Measurements from ENCODE around the gene LRRC8A. TPM values are rescaled to one million over a fixed set of nuclear protein-coding genes. Genes with fewer than 3 reads are reported as not detected.

The LRRC8A gene
- total and polyA plus RNA-seq, 2 of the 8 experiments (the other 6 are each of a cell fraction or from before 2014, with no cell fraction given): 103 to 111 TPM

DNA sequence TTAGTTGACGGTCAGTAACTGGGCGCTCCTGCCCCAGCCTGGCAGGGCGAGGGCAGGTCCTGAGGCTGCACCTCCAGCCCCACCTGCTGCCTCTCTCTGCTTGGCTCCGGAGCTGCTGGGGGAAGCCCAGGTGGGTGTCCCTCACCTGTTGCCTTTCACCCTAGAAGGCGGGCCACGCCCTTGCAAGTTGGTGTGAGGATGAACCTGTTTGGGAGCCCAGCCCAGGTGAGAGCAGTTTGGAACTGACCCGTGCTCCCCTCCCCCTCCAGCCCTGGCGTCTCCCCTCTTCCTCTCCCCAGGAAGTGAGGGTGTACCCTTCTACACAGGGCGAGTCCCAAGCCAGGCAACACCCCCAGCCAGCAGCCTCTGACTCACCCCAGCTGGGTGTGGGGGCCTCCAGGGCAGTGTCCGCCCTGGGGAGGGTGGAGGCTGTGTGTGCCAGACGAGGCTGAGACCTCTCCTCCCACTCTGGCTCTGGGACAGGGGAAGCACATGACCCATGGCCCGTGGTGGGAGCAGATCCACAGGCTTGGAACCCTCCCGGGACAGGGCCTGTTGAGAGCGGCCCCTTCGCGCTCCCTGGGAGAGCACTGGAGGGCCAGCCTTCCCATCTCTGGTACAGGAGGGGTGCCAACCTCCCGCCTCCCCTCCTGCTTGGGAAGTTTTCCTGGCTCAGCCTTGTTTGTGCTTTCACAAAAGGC lies 10.4 kb downstream of the LRRC8A start:
- Histone ChIP-seq H3K9ac (replicated peaks in 1 of 4; ENCODE audit: extremely low read depth in 1 of 4, low read depth in 3 of 4, low read length in 3 of 4) (no peak overlapping the region), H2BK15ac (ENCODE audit: low read length) (no peak overlapping the region), H3K56ac (replicated peaks; ENCODE audit: insufficient read length, low read depth, low read length) (no peak overlapping the region), H2BK12ac (ENCODE audit: low read depth, low read length) (no peak overlapping the region), H2BK5ac (ENCODE audit: low read depth, low read length) (peak overlapping the region; percentile 60; the same call in 1 of the 2 replicates), H2BK20ac (ENCODE audit: low read length) (no peak overlapping the region), H3K27ac (ENCODE audit: low read depth, low read length) (peak overlapping the region; percentile 40; the same call in 1 of the 2 replicates), H2BK120ac (replicated peaks; ENCODE audit: low read depth, low read length) (no peak overlapping the region), H3K79me1 (ENCODE audit: low read depth, low read length) (peaks cover 7% of the 10 kb centered on the region), H3K4me3 (ENCODE audit: extremely low read depth in 1 of 4, insufficient read depth in 2 of 4, low read depth in 3 of 4, low read length in 4 of 4) (no peak overlapping the region), H4K5ac (ENCODE audit: insufficient read length, low read depth, low read length) (peak overlapping the region; percentile 4), H3K4ac (replicated peaks; ENCODE audit: insufficient read length, low read depth, low read length) (no peak overlapping the region), H2AK5ac (ENCODE audit: low read depth, low read length) (no peak overlapping the region), H3K14ac (ENCODE audit: insufficient read length) (no peak overlapping the region), H4K20me1 (replicated peaks in 1 of 2; ENCODE audit: control insufficient read depth in 1 of 2, insufficient read depth in 2 of 2, low read length in 2 of 2) (peaks cover 0 to 15% of the 10 kb centered on the region in 2 experiments), H3K9me3 (ENCODE audit: insufficient read depth in 2 of 2, low read depth in 1 of 2, low read length in 1 of 2) (no peaks in the 10 kb centered on the region), H3K79me2 (ENCODE audit: control insufficient read depth in 1 of 2, insufficient read depth in 2 of 2, low read length in 2 of 2) (peaks cover 0 to 82% of the 10 kb centered on the region in 2 experiments; a peak in 3 of 4 replicates), H3K23me2 (ENCODE audit: low read depth, low read length) (no peaks in the 10 kb centered on the region), H3K4me2 (ENCODE audit: insufficient read depth in 1 of 2, low read depth in 2 of 2, low read length in 2 of 2) (no peak overlapping the region; a peak in 1 of 4 replicates), H4K8ac (ENCODE audit: extremely low read depth, insufficient read depth, low read length) (no peak overlapping the region), H3K36me3 (ENCODE audit: control insufficient read depth in 2 of 4, insufficient read depth in 4 of 4, low read length in 3 of 4) (peaks cover 2 to 18% (median 6%) of the 10 kb centered on the region in 4 experiments; a peak in 5 of 8 replicates), H2AFZ (ENCODE audit: low read length) (no peak overlapping the region), H3K4me1 (replicated peaks in 1 of 4; ENCODE audit: control insufficient read depth in 3 of 4, insufficient read depth in 4 of 4, low read length in 3 of 4) (peaks cover 2 to 32% (median 19%) of the 10 kb centered on the region in 4 experiments), H4K91ac (replicated peaks; ENCODE audit: insufficient read length, low read length) (peak overlapping the region; percentile 12), H3K18ac (ENCODE audit: extremely low read depth, low read length) (no peak overlapping the region), H3K23ac (ENCODE audit: insufficient read length) (no peak overlapping the region), H3K27me3 (replicated peaks in 1 of 4; ENCODE audit: control insufficient read depth in 3 of 4, extremely low read depth in 1 of 4, insufficient read depth in 3 of 4, low read length in 3 of 4) (no peaks in the 10 kb centered on the region)
- DNase-seq (ENCODE audit: low read depth in 1 of 2, low spot score in 2 of 2) (no peak), FAIRE-seq (no peak)
- POLR2A ChIA-PET (ENCODE audit: partially characterized antibody): interaction anchor here (1.4 kb wide), 1 partner anchor 11 kb away, joined by 4 read pairs; the partner anchor contains the start of genes KYAT1 and LRRC8A
- WGBS, 2 experiments (ENCODE audit: extremely low coverage in 1 of 2, insufficient coverage in 1 of 2, insufficient read length in 1 of 2, insufficient replicate concordance in 2 of 2, low coverage in 1 of 2, low lambda C conversion rate in 2 of 2, missing lambda C conversion rate in 1 of 2): 93% methylated on average over 16 of the region's 17 CpGs; no CpG with 5 or more reads in 1 of the 2 experiments
- CTCF ChIA-PET (ENCODE audit: partially characterized antibody): interaction anchor here (0.5 to 1.6 kb wide), 4 partner anchors 10 to 1013 kb away, joined by 3 to 6 read pairs (median 4); partner anchors contain the start of genes KYAT1 and LRRC8A
- TF ChIP-seq E2F6 (IDR thresholded peaks at IDR 0.05) (no peak), SP4 (IDR thresholded peaks at IDR 0.05; ENCODE audit: low read length) (no peak), PHF8 (conservative IDR thresholded peaks at IDR 0.05; ENCODE audit: low read depth, low read length) (no peak), GTF2F1 (IDR thresholded peaks at IDR 0.05; ENCODE audit: borderline replicate concordance, low read depth, low read length) (no peak), CBX5 (IDR thresholded peaks at IDR 0.05; ENCODE audit: low read depth, low read length) (no peak), NRF1 (IDR thresholded peaks at IDR 0.05; ENCODE audit: low read depth, low read length) (no peak), SUZ12 (IDR thresholded peaks at IDR 0.05; ENCODE audit: low read length) (no peak), FOSL1 (IDR thresholded peaks at IDR 0.05; ENCODE audit: insufficient read depth, low read depth, low read length) (no peak), TEAD4 (IDR thresholded peaks at IDR 0.05; ENCODE audit: low read depth, low read length) (no peak), TAF7 (optimal IDR thresholded peaks at IDR 0.05; ENCODE audit: borderline replicate concordance, low read depth, low read length) (no peak), TCF12 (IDR thresholded peaks at IDR 0.05; ENCODE audit: low read depth, low read length) (no peak), CBX8 (IDR thresholded peaks at IDR 0.05; ENCODE audit: borderline replicate concordance, low read depth, low read length) (no peak)
